Measurements from ENCODE around the gene EPG5.
"Not testable (repeated sequence)": the region's sequence is repeated elsewhere in the genome, so short reads cannot be mapped to it uniquely, and the experiment has no call there.

The EPG5 gene

GRCh38 chr18:45999536-45999935 lies 32.4 kb upstream of the EPG5 start:
- Histone ChIP-seq H3K9me3 (ENCODE audit: control insufficient read depth in 2 of 2, low read length in 2 of 2) (no peaks in the 10 kb centered on the region), H3K9ac (ENCODE audit: low read depth in 1 of 2, low read length in 2 of 2) (no peak overlapping the region), H3K36me3 (ENCODE audit: control insufficient read depth in 2 of 2, insufficient read depth in 2 of 2, low read length in 2 of 2) (no peaks in the 10 kb centered on the region), H3K27ac (ENCODE audit: low read depth in 2 of 2, low read length in 2 of 2) (no peak overlapping the region), H3K4me1 (ENCODE audit: control insufficient read depth in 2 of 2, insufficient read depth in 2 of 2, low read length in 2 of 2) (no peaks in the 10 kb centered on the region), H3K27me3 (ENCODE audit: control insufficient read depth in 2 of 2, insufficient read depth in 2 of 2, low read length in 2 of 2) (peaks cover 0 to 3% of the 10 kb centered on the region in 2 donors), H3K4me3 (ENCODE audit: low read length in 2 of 2) (no peak overlapping the region)

GRCh38 chr18:45998244-45998643 lies 31.1 kb upstream of the EPG5 start:
- no peaks in the 10 kb centered on the region for H3K36me3 ChIP-seq (ENCODE audit: control insufficient read depth in 2 of 2, insufficient read depth in 2 of 2, low read length in 2 of 2)
- H3K9me3 ChIP-seq (ENCODE audit: control insufficient read depth in 2 of 2, low read length in 2 of 2), result no peaks in the 10 kb centered on the region
- no peak overlapping the region for H3K4me3 ChIP-seq (ENCODE audit: low read length in 2 of 2)
- no peaks in the 10 kb centered on the region for H3K4me1 ChIP-seq (ENCODE audit: control insufficient read depth in 2 of 2, insufficient read depth in 2 of 2, low read length in 2 of 2)
- H3K27ac ChIP-seq (ENCODE audit: low read depth in 2 of 2, low read length in 2 of 2), result no peak overlapping the region
- H3K27me3 ChIP-seq (ENCODE audit: control insufficient read depth in 2 of 2, insufficient read depth in 2 of 2, low read length in 2 of 2), result peaks cover 0 to 3% of the 10 kb centered on the region in 2 donors
- H3K9ac ChIP-seq (ENCODE audit: low read depth in 1 of 2, low read length in 2 of 2), result no peak overlapping the region

DNA sequence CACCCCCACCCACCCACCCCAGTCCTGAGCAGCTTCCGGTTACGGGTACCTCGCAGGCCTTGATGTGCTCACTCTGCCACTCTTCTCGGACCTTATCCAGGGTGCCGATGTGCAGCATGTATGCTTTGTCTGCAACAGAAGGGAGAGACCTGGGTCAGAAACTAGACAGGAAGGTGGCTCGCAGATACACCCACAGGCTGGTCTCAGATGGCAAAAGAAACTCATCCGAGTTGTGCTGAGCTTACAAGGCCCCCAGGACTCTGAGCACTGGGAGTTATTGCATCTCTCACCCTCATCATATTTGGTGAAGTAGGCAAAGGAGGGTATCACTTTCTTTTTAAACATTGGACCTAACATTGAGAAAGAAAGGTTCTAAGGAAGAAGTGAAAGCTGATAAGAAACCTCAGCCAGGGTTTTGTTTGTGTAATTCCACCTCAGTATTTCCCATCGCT lies 30.6 kb upstream of the EPG5 start:
- Histone ChIP-seq H3K9ac (ENCODE audit: low read depth in 1 of 2, low read length in 2 of 2) (no peak overlapping the region), H3K27ac (ENCODE audit: low read depth in 2 of 2, low read length in 2 of 2) (no peak overlapping the region), H3K36me3 (ENCODE audit: control insufficient read depth in 2 of 2, insufficient read depth in 2 of 2, low read length in 2 of 2) (no peaks in the 10 kb centered on the region), H3K4me1 (ENCODE audit: control insufficient read depth in 2 of 2, insufficient read depth in 2 of 2, low read length in 2 of 2) (no peaks in the 10 kb centered on the region), H3K27me3 (ENCODE audit: control insufficient read depth in 2 of 2, insufficient read depth in 2 of 2, low read length in 2 of 2) (no peaks in the 10 kb centered on the region), H3K9me3 (ENCODE audit: control insufficient read depth in 2 of 2, low read length in 2 of 2) (no peaks in the 10 kb centered on the region), H3K4me3 (ENCODE audit: low read length in 2 of 2) (no peak overlapping the region)

DNA sequence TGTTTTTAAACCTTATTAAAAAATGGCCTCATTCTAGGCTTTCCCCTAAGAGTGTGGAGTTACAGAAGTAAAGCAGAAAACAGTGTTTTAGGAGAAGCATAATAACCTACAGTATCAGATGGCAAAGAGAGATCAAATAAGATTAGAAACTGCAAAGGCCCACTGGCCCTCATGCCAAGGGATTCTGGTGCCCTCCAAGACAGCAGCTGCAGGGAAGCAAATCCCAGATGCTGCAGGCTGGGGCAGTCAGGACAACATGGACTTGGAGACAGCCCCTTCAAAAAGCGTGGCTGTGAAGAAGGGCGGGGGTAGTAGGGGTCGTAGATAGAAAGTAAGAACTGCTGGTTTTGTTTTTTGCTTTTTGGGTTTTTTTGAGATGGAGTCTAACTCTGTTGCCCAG lies 28.3 kb upstream of the EPG5 start:
- Histone ChIP-seq H3K27ac (ENCODE audit: low read depth in 2 of 2, low read length in 2 of 2) (no peak overlapping the region), H3K4me1 (ENCODE audit: control insufficient read depth in 2 of 2, insufficient read depth in 2 of 2, low read length in 2 of 2) (no peaks in the 10 kb centered on the region), H3K9ac (ENCODE audit: low read depth in 1 of 2, low read length in 2 of 2) (no peak overlapping the region), H3K9me3 (ENCODE audit: control insufficient read depth in 2 of 2, low read length in 2 of 2) (no peaks in the 10 kb centered on the region), H3K27me3 (ENCODE audit: control insufficient read depth in 2 of 2, insufficient read depth in 2 of 2, low read length in 2 of 2) (no peaks in the 10 kb centered on the region), H3K36me3 (ENCODE audit: control insufficient read depth in 2 of 2, insufficient read depth in 2 of 2, low read length in 2 of 2) (no peaks in the 10 kb centered on the region), H3K4me3 (ENCODE audit: low read length in 2 of 2) (no peak overlapping the region)

GRCh38 chr18:45993438-45993837 lies 26.3 kb upstream of the EPG5 start:
- H3K4me1 ChIP-seq (ENCODE audit: control insufficient read depth in 2 of 2, insufficient read depth in 2 of 2, low read length in 2 of 2), result no peaks in the 10 kb centered on the region

GRCh38 chr18:45992527-45992926 lies 25.4 kb upstream of the EPG5 start:
- H3K9ac ChIP-seq (ENCODE audit: low read depth in 1 of 2, low read length in 2 of 2); H3K4me3 ChIP-seq (ENCODE audit: low read length in 2 of 2); H3K27me3 ChIP-seq (ENCODE audit: control insufficient read depth in 2 of 2, insufficient read depth in 2 of 2, low read length in 2 of 2); H3K27ac ChIP-seq (ENCODE audit: low read depth in 2 of 2, low read length in 2 of 2); H3K36me3 ChIP-seq (ENCODE audit: control insufficient read depth in 2 of 2, insufficient read depth in 2 of 2, low read length in 2 of 2); H3K9me3 ChIP-seq (ENCODE audit: control insufficient read depth in 2 of 2, low read length in 2 of 2); H3K4me1 ChIP-seq (ENCODE audit: control insufficient read depth in 2 of 2, insufficient read depth in 2 of 2, low read length in 2 of 2): not testable (repeated sequence)

More at GRCh38 chr18:45993438-45993837, 26.3 kb upstream of the EPG5 start:
- Histone ChIP-seq H3K27ac (ENCODE audit: low read depth in 2 of 2, low read length in 2 of 2) (no peak overlapping the region), H3K4me3 (ENCODE audit: low read length in 2 of 2) (no peak overlapping the region), H3K27me3 (ENCODE audit: control insufficient read depth in 2 of 2, insufficient read depth in 2 of 2, low read length in 2 of 2) (no peaks in the 10 kb centered on the region), H3K9me3 (ENCODE audit: control insufficient read depth in 2 of 2, low read length in 2 of 2) (no peaks in the 10 kb centered on the region), H3K36me3 (ENCODE audit: control insufficient read depth in 2 of 2, insufficient read depth in 2 of 2, low read length in 2 of 2) (no peaks in the 10 kb centered on the region), H3K9ac (ENCODE audit: low read depth in 1 of 2, low read length in 2 of 2) (no peak overlapping the region)

DNA sequence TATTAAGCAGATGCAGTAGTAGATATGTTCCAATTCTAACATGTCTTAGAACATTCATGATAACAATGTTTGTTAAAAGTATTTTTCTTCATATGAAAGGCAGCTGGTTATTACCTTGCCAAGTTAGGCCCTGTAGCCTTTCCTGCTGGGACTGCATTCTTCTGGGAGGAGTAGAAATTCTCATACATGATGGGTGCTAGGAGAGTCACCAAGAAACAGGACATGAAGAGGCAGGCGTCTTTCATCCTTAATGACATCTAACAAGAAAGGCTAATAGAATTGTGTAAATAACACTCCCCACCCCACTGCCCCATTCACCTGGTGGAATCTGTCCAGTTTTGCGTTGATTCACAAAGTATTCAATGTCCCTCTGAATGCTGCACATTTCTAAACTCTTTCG lies 24.7 kb upstream of the EPG5 start:
- no peak overlapping the region for H3K27ac ChIP-seq (ENCODE audit: low read depth in 2 of 2, low read length in 2 of 2)
- no peak overlapping the region for H3K9ac ChIP-seq (ENCODE audit: low read depth in 1 of 2, low read length in 2 of 2)
- H3K36me3 ChIP-seq (ENCODE audit: control insufficient read depth in 2 of 2, insufficient read depth in 2 of 2, low read length in 2 of 2), result no peaks in the 10 kb centered on the region
- H3K9me3 ChIP-seq (ENCODE audit: control insufficient read depth in 2 of 2, low read length in 2 of 2), result no peaks in the 10 kb centered on the region
- no peaks in the 10 kb centered on the region for H3K4me1 ChIP-seq (ENCODE audit: control insufficient read depth in 2 of 2, insufficient read depth in 2 of 2, low read length in 2 of 2)
- H3K4me3 ChIP-seq (ENCODE audit: low read length in 2 of 2), result no peak overlapping the region
- no peaks in the 10 kb centered on the region for H3K27me3 ChIP-seq (ENCODE audit: control insufficient read depth in 2 of 2, insufficient read depth in 2 of 2, low read length in 2 of 2)

DNA sequence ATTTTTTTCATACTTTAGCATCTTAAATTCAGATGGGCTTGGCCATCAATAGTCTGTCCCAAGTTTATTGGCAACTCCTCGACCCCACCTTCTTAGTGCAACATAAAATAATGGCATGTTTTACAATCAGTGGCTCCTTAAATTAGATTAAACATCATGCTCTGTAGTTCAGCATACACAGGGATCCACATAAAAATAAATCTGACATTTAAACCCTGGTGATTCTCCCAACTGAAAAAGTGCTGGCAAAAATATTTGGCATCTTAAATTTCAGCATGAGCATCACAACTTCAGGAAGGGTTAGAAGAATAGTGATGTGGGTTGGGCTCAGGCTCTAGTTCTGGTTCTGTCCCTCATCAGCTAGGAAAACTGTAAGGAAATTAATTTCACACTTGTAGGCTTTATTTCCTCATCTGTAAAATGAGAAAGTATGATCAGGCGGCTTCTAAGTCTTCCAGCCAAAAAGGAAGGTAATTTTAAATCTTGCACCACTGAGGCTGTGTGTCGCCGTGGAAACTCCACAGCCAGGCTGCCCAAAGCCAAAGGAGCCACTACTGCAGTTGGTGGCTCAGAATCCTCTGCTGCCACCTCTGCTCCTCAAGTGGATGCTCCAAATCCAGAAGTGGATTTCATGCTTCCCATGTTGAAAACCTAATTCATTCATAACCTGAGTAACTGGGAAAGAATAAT lies 17.6 kb upstream of the EPG5 start:
- H3K9me3 ChIP-seq (ENCODE audit: control insufficient read depth in 2 of 2, low read length in 2 of 2), result no peaks in the 10 kb centered on the region
- H3K27me3 ChIP-seq (ENCODE audit: control insufficient read depth in 2 of 2, insufficient read depth in 2 of 2, low read length in 2 of 2), result no peaks in the 10 kb centered on the region
- H3K4me3 ChIP-seq (ENCODE audit: low read length in 2 of 2), result no peak overlapping the region
- H3K4me1 ChIP-seq (ENCODE audit: control insufficient read depth in 2 of 2, insufficient read depth in 2 of 2, low read length in 2 of 2), result peaks cover 0 to 4% of the 10 kb centered on the region in 2 donors
- no peaks in the 10 kb centered on the region for H3K36me3 ChIP-seq (ENCODE audit: control insufficient read depth in 2 of 2, insufficient read depth in 2 of 2, low read length in 2 of 2)
- no peak overlapping the region for H3K27ac ChIP-seq (ENCODE audit: low read depth in 2 of 2, low read length in 2 of 2)
- H3K9ac ChIP-seq (ENCODE audit: low read depth in 1 of 2, low read length in 2 of 2), result no peak overlapping the region

DNA sequence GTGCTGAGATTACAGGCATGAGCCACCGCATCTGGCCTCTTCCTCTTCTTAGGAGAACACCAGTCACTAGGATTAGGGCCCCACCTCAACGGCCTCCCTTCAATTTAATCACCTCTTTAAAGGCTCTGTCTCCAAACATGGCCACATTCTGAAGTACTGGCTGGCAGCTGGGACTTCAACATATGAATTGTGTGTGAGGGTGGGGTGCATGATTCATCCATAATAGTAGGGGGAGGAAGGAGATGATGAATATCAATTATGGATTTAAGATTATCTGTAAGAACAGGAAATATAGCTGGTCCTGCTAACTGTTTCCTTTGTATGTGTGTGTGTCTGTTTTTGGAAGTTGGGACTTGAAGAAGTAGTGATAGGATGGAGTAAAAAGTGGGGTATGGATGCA lies 14.7 kb upstream of the EPG5 start:
- H3K27me3 ChIP-seq (ENCODE audit: control insufficient read depth in 2 of 2, insufficient read depth in 2 of 2, low read length in 2 of 2), result no peaks in the 10 kb centered on the region
- no peaks in the 10 kb centered on the region for H3K9me3 ChIP-seq (ENCODE audit: control insufficient read depth in 2 of 2, low read length in 2 of 2)
- peaks cover 0 to 4% of the 10 kb centered on the region in 2 donors for H3K4me1 ChIP-seq (ENCODE audit: control insufficient read depth in 2 of 2, insufficient read depth in 2 of 2, low read length in 2 of 2)
- H3K36me3 ChIP-seq (ENCODE audit: control insufficient read depth in 2 of 2, insufficient read depth in 2 of 2, low read length in 2 of 2), result no peaks in the 10 kb centered on the region
- H3K27ac ChIP-seq (ENCODE audit: low read depth in 2 of 2, low read length in 2 of 2), result no peak overlapping the region
- no peak overlapping the region for H3K9ac ChIP-seq (ENCODE audit: low read depth in 1 of 2, low read length in 2 of 2)
- H3K4me3 ChIP-seq (ENCODE audit: low read length in 2 of 2), result no peak overlapping the region

GRCh38 chr18:45980229-45980628 lies 13.1 kb upstream of the EPG5 start:
- Histone ChIP-seq H3K27ac (ENCODE audit: low read depth in 2 of 2, low read length in 2 of 2) (no peak overlapping the region), H3K9ac (ENCODE audit: low read depth in 1 of 2, low read length in 2 of 2) (no peak overlapping the region), H3K27me3 (ENCODE audit: control insufficient read depth in 2 of 2, insufficient read depth in 2 of 2, low read length in 2 of 2) (no peaks in the 10 kb centered on the region), H3K4me1 (ENCODE audit: control insufficient read depth in 2 of 2, insufficient read depth in 2 of 2, low read length in 2 of 2) (peaks cover 0 to 4% of the 10 kb centered on the region in 2 donors), H3K4me3 (ENCODE audit: low read length in 2 of 2) (no peak overlapping the region), H3K9me3 (ENCODE audit: control insufficient read depth in 2 of 2, low read length in 2 of 2) (no peaks in the 10 kb centered on the region), H3K36me3 (ENCODE audit: control insufficient read depth in 2 of 2, insufficient read depth in 2 of 2, low read length in 2 of 2) (no peaks in the 10 kb centered on the region)

All from mucosa of rectum (tissue), 2 donors.